Measurements from ENCODE around the gene SYP.

DNA sequence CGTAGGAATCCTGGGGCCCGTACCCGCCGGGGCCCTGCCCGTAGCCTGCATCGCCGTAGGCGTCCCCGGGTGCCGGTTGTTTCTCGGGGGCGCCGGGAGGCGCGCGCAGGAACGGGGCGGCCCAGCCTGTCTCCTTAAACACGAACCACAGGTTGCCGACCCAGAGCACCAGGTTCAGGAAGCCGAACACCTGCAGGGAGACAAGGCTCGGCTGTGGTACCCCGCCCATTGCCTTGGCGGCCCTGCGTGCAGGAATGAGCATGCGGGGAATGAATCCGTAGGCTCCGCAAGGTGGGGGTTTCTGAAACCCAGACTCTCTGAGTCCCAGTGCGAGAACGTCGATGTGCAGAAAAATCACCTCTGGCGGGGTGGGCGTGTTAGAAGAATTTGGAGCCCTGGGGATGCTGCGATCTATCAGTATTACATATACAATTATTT, 8.4 kb downstream of the SYP start:
- no peak for TF ChIP-seq EZH2 (IDR thresholded peaks at IDR 0.05; ENCODE audit: borderline replicate concordance, low read depth, low read length, severe bottlenecking)
- TF ChIP-seq, protein P1, sequence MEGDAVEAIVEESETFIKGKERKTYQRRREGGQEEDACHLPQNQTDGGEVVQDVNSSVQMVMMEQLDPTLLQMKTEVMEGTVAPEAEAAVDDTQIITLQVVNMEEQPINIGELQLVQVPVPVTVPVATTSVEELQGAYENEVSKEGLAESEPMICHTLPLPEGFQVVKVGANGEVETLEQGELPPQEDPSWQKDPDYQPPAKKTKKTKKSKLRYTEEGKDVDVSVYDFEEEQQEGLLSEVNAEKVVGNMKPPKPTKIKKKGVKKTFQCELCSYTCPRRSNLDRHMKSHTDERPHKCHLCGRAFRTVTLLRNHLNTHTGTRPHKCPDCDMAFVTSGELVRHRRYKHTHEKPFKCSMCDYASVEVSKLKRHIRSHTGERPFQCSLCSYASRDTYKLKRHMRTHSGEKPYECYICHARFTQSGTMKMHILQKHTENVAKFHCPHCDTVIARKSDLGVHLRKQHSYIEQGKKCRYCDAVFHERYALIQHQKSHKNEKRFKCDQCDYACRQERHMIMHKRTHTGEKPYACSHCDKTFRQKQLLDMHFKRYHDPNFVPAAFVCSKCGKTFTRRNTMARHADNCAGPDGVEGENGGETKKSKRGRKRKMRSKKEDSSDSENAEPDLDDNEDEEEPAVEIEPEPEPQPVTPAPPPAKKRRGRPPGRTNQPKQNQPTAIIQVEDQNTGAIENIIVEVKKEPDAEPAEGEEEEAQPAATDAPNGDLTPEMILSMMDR (IDR thresholded peaks at IDR 0.05; ENCODE audit: borderline replicate concordance, extremely low read depth, low read length, poor library complexity, severe bottlenecking), result no peak
